Measurements from ENCODE around the gene ERP44.
"Not testable (repeated sequence)": the region's sequence is repeated elsewhere in the genome, so short reads cannot be mapped to it uniquely, and the experiment has no call there.

The ERP44 gene

DNA sequence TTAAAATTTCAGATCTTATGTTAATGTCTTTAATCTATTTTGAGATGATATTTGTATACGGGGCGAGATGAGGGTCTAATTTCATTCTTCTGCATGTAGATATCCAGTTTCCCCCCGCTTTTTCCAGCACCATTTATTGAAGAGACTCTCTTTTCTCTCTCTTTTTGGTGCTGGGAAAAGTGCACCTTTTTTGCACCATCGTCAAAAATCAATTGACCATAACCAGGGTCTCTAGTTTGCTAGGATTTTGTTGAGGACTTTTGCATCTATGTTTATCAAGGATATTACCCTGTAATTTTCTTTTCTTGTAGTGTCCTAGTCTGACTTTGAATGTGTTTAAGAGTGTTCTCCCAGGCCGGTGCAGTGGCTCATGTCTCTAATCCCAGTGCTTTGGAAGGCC lies 99.0 kb downstream of the ERP44 start:
- Histone ChIP-seq H3K4me3 (ENCODE audit: low read length) (no peak overlapping the region), H3K9me3 (ENCODE audit: control insufficient read depth, insufficient read depth, low read length) (no peaks in the 10 kb centered on the region), H3K27ac (ENCODE audit: low read depth, low read length) (no peak overlapping the region), H3K9me2 (replicated peaks; ENCODE audit: control insufficient read depth, low read length) (no peaks in the 10 kb centered on the region), H3K4me1 (ENCODE audit: control insufficient read depth, low read length) (no peaks in the 10 kb centered on the region), H3F3A (ENCODE audit: control insufficient read depth, insufficient read depth) (no peaks in the 10 kb centered on the region), H3K79me2 (ENCODE audit: control insufficient read depth, low read length) (no peaks in the 10 kb centered on the region), H3K27me3 (ENCODE audit: control insufficient read depth, low read length) (no peaks in the 10 kb centered on the region), H3K36me3 (ENCODE audit: control insufficient read depth, low read length) (peaks cover 41% of the 10 kb centered on the region), H4K20me1 (ENCODE audit: control insufficient read depth, insufficient read depth, low read depth, low read length) (no peaks in the 10 kb centered on the region), H3K4me2 (ENCODE audit: low read length) (no peak overlapping the region)
- TF ChIP-seq EZH2phosphoT487 (IDR thresholded peaks at IDR 0.05; ENCODE audit: borderline replicate concordance, low read length) = no peak

DNA sequence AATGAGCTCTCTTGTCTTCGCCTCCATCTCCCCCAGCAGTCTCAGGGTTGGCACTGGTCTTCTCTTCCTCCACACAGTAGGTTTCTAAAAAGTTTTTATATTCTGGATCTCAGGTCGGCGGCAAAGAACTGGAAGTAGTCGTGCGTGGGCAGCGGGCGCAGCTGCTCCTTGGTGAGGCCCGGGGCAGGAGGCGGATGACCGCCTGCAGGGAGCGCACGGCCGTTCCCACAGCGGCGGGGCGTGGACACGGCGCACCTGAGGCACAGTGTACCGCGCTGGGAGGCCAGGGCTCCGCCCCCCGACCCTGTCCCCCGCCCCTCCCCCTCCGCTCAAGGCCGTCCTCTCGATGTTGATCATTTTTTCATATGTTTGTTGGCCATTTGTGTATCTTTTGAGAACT lies 99.9 kb downstream of the ERP44 start:
- no peak overlapping the region for H3K27ac ChIP-seq (ENCODE audit: low read depth, low read length)
- H3K4me3 ChIP-seq (ENCODE audit: low read length) = no peak overlapping the region
- H3K27me3 ChIP-seq (ENCODE audit: control insufficient read depth, low read length) = no peaks in the 10 kb centered on the region
- TF ChIP-seq, protein P1, sequence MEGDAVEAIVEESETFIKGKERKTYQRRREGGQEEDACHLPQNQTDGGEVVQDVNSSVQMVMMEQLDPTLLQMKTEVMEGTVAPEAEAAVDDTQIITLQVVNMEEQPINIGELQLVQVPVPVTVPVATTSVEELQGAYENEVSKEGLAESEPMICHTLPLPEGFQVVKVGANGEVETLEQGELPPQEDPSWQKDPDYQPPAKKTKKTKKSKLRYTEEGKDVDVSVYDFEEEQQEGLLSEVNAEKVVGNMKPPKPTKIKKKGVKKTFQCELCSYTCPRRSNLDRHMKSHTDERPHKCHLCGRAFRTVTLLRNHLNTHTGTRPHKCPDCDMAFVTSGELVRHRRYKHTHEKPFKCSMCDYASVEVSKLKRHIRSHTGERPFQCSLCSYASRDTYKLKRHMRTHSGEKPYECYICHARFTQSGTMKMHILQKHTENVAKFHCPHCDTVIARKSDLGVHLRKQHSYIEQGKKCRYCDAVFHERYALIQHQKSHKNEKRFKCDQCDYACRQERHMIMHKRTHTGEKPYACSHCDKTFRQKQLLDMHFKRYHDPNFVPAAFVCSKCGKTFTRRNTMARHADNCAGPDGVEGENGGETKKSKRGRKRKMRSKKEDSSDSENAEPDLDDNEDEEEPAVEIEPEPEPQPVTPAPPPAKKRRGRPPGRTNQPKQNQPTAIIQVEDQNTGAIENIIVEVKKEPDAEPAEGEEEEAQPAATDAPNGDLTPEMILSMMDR (IDR thresholded peaks at IDR 0.05; ENCODE audit: low read depth, low read length, poor library complexity, severe bottlenecking) = no peak
- TF ChIP-seq EZH2phosphoT487 (IDR thresholded peaks at IDR 0.05; ENCODE audit: borderline replicate concordance, low read length) = no peak
- H4K20me1 ChIP-seq (ENCODE audit: control insufficient read depth, insufficient read depth, low read depth, low read length) = no peaks in the 10 kb centered on the region
- no peaks in the 10 kb centered on the region for H3K9me3 ChIP-seq (ENCODE audit: control insufficient read depth, insufficient read depth, low read length)
- H3K9me2 ChIP-seq (replicated peaks; ENCODE audit: control insufficient read depth, low read length) = no peaks in the 10 kb centered on the region
- no peaks in the 10 kb centered on the region for H3K79me2 ChIP-seq (ENCODE audit: control insufficient read depth, low read length)
- H3K36me3 ChIP-seq (ENCODE audit: control insufficient read depth, low read length) = peaks cover 32% of the 10 kb centered on the region
- H3K4me2 ChIP-seq (ENCODE audit: low read length) = no peak overlapping the region
- no peaks in the 10 kb centered on the region for H3F3A ChIP-seq (ENCODE audit: control insufficient read depth, insufficient read depth)
- H3K4me1 ChIP-seq (ENCODE audit: control insufficient read depth, low read length) = no peaks in the 10 kb centered on the region

DNA sequence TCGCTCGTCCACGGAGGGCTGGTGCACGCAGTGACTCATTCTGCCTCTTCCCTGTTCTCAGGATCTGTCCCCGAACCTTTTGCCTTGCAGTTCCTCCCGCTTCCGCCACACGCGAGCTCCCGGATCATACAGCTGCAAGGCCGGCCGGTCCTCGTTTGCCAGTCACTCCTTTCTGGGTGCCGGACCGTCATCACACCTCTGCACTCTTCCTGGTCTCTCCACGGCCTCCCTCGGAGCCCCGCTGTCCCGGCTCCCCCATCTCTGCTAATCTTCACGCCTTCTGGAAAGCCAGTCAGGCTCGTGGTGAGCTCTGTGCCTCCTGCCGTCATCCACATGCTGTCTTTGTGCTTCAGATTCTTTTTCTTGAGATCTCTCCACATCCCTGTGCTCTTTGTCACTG lies 100.5 kb downstream of the ERP44 start:
- H3K27me3 ChIP-seq (ENCODE audit: control insufficient read depth, low read length) = no peaks in the 10 kb centered on the region
- no peak overlapping the region for H3K4me3 ChIP-seq (ENCODE audit: low read length)
- H3K4me1 ChIP-seq (ENCODE audit: control insufficient read depth, low read length) = no peaks in the 10 kb centered on the region
- H3K27ac ChIP-seq (ENCODE audit: low read depth, low read length) = no peak overlapping the region
- H3K36me3 ChIP-seq (ENCODE audit: control insufficient read depth, low read length) = peaks cover 26% of the 10 kb centered on the region
- no peaks in the 10 kb centered on the region for H3K9me3 ChIP-seq (ENCODE audit: control insufficient read depth, insufficient read depth, low read length)
- H3K9me2 ChIP-seq (replicated peaks; ENCODE audit: control insufficient read depth, low read length) = no peaks in the 10 kb centered on the region
- H3K79me2 ChIP-seq (ENCODE audit: control insufficient read depth, low read length) = no peaks in the 10 kb centered on the region
- H3K4me2 ChIP-seq (ENCODE audit: low read length) = no peak overlapping the region
- H3F3A ChIP-seq (ENCODE audit: control insufficient read depth, insufficient read depth) = no peaks in the 10 kb centered on the region
- no peaks in the 10 kb centered on the region for H4K20me1 ChIP-seq (ENCODE audit: control insufficient read depth, insufficient read depth, low read depth, low read length)
- TF ChIP-seq, protein P1 (IDR thresholded peaks at IDR 0.05; ENCODE audit: low read depth, low read length, poor library complexity, severe bottlenecking) = no peak
- TF ChIP-seq EZH2phosphoT487 (IDR thresholded peaks at IDR 0.05; ENCODE audit: borderline replicate concordance, low read length) = no peak

DNA sequence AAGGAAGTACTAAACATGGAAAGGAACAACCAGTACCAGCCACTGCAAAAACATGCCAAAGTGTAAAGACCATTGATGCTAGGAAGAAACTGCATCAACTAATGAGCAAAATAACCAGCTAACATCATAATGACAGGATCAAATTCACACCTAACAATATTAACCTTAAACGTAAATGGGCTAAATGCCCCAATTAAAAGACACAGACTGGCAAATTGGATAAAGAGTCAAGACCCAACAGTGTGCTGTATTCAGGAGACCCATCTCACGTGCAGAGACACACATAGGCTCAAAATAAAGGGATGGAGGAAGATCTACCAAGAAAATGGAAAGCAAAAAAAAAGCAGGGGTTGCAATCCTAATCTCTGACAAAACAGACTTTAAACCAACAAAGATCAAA lies 108.3 kb downstream of the ERP44 start:
- not testable (repeated sequence) for H4K20me1 ChIP-seq (ENCODE audit: control insufficient read depth, insufficient read depth, low read depth, low read length); H3K4me3 ChIP-seq (ENCODE audit: low read length); H3K4me2 ChIP-seq (ENCODE audit: low read length); H3K9me3 ChIP-seq (ENCODE audit: control insufficient read depth, insufficient read depth, low read length); H3K36me3 ChIP-seq (ENCODE audit: control insufficient read depth, low read length); H3K4me1 ChIP-seq (ENCODE audit: control insufficient read depth, low read length); H3K27ac ChIP-seq (ENCODE audit: low read depth, low read length); H3K27me3 ChIP-seq (ENCODE audit: control insufficient read depth, low read length); H3F3A ChIP-seq (ENCODE audit: control insufficient read depth, insufficient read depth); H3K79me2 ChIP-seq (ENCODE audit: control insufficient read depth, low read length); H3K9me2 ChIP-seq (replicated peaks; ENCODE audit: control insufficient read depth, low read length)

Data from DOHH2 (cell line).